Upper lobe of left lung (tissue), 4 donors: ENCODE data around the gene CEACAM19.

Experiments used
- EP300 ChIP-seq, 4 donors: sonication (generic); formaldehyde crosslinking; IDR thresholded peaks; one replicate each; pipeline ENCODE4 v1.5.1; 2017; ENCODE audit warnings: antibody characterized with exemption in 4 of 4, control low read depth in 2 of 4
- POLR2A ChIP-seq, 4 donors: fragments of 450-650 bp; IDR thresholded peaks; one replicate each; pipeline ENCODE4 v1.5.1; 2016 to 2017; ENCODE audit warnings: antibody characterized with exemption in 4 of 4, mild to moderate bottlenecking in 2 of 4
- POLR2AphosphoS5 ChIP-seq, 2 donors: sonication (generic); formaldehyde crosslinking; IDR thresholded peaks; one replicate each; pipeline ENCODE4 v1.5.1; 2017; ENCODE audit warnings: antibody characterized with exemption in 2 of 2
- TF ChIP-seq, protein P1 (sequence below), 6 experiments: fragments of 450-650 bp in 4 of 6; fragments of 200-600 bp in 2 of 6; sonication (generic) in 2 of 6; IDR thresholded peaks; one replicate each; pipeline ENCODE4 v1.5.1; 2016 to 2019; ENCODE audit warnings: antibody characterized with exemption in 6 of 6

DNA sequence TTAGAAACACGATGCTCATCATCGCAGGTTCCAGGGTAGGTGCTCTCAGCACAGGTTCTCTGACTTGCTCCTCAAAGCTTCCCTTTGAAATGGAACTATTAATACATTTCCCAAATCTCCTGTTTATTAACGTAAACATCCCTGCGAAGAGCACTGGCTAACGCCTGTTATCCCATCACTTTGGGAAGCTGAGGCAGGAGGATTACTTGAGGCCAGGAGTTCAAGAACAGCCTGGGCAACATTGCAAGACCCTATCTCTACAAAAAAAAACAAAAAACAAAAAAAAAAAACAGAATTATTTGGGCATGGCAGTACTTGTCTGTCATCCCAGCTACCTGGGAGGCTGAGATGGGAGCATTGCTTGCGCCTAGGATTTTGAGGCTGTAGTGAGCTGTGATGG, 46.3 kb downstream of the CEACAM19 start:
- TF ChIP-seq EP300 (IDR thresholded peaks at IDR 0.05) (no peak), POLR2AphosphoS5 (IDR thresholded peaks at IDR 0.05) (no peak), POLR2A (IDR thresholded peaks at IDR 0.05) (no peak)
- TF ChIP-seq, protein P1, sequence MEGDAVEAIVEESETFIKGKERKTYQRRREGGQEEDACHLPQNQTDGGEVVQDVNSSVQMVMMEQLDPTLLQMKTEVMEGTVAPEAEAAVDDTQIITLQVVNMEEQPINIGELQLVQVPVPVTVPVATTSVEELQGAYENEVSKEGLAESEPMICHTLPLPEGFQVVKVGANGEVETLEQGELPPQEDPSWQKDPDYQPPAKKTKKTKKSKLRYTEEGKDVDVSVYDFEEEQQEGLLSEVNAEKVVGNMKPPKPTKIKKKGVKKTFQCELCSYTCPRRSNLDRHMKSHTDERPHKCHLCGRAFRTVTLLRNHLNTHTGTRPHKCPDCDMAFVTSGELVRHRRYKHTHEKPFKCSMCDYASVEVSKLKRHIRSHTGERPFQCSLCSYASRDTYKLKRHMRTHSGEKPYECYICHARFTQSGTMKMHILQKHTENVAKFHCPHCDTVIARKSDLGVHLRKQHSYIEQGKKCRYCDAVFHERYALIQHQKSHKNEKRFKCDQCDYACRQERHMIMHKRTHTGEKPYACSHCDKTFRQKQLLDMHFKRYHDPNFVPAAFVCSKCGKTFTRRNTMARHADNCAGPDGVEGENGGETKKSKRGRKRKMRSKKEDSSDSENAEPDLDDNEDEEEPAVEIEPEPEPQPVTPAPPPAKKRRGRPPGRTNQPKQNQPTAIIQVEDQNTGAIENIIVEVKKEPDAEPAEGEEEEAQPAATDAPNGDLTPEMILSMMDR (IDR thresholded peaks at IDR 0.05) = no peak
